IMR-90 (cell line): ENCODE results near the gene THEM4. TPM values are rescaled to one million over a fixed set of nuclear protein-coding genes. Genes with fewer than 3 reads are reported as not detected.

Experiments used
- ATAC-seq: fragments of 200-7000 bp; cut with Tn5 transposase; 2 replicates; pipeline ENCODE4 v1.9.1; 2020; ENCODE audit warnings: low read depth, mild to moderate bottlenecking, moderate library complexity
- BruUV-seq: library from RNA; stranded (reverse); fragments of 400-500 nt; replicated peaks from 2 replicates; lab custom pipeline; 2021; lab: Mats Ljungman, UMichigan
- CTCF ChIA-PET: fragments of 300-600 bp; formaldehyde crosslinking; extraction: SDS; loops from one replicate; lab custom pipeline; 2021; ENCODE audit warnings: antibody characterized with exemption; lab: Yijun Ruan, JAX
- POLR2A ChIA-PET: fragments of 300-600 bp; sonication (Branson Sonifier 250); formaldehyde crosslinking; loops from one replicate; lab custom pipeline; 2022; ENCODE audit warnings: antibody characterized with exemption; ENCODE audit not compliant: unreplicated experiment; lab: Charles Lee
- DNase-seq: peaks from one replicate; pipeline ENCODE4 v3.0.0; 2013
- H2AFZ ChIP-seq: replicated peaks from 2 replicates; pipeline ENCODE3; 2013; ENCODE audit warnings: low read length, mild to moderate bottlenecking; ENCODE audit not compliant: poor library complexity
- H2AK5ac ChIP-seq: 2 replicates; pipeline ENCODE4 v1.6.1; 2013; ENCODE audit warnings: low read depth, low read length, inconsistent platforms
- H2AK9ac ChIP-seq: replicated peaks from 2 replicates; pipeline ENCODE3; 2013; ENCODE audit warnings: mild to moderate bottlenecking, low read depth, low read length, moderate library complexity; ENCODE audit not compliant: poor library complexity
- H2BK120ac ChIP-seq: 2 replicates; pipeline ENCODE4 v1.6.1; 2013; ENCODE audit warnings: low read depth, low read length, inconsistent platforms
- H2BK15ac ChIP-seq: 3 replicates; pipeline ENCODE4 v1.6.1; 2013; ENCODE audit warnings: low read depth, low read length, inconsistent platforms
- H2BK20ac ChIP-seq: 2 replicates; pipeline ENCODE4 v1.6.1; 2013; ENCODE audit warnings: low read depth, mild to moderate bottlenecking, inconsistent platforms, low read length, moderate library complexity
- H2BK5ac ChIP-seq: 2 replicates; pipeline ENCODE4 v1.6.1; 2013; ENCODE audit warnings: mild to moderate bottlenecking, low read depth, low read length, inconsistent platforms; ENCODE audit not compliant: poor library complexity, severe bottlenecking
- H3K14ac ChIP-seq: replicated peaks from 2 replicates; pipeline ENCODE4 v1.6.1; 2013; ENCODE audit warnings: low read depth, low read length, inconsistent platforms
- H3K18ac ChIP-seq: 2 replicates; pipeline ENCODE4 v1.6.1; 2013; ENCODE audit warnings: low read depth, low read length, control low read depth
- H3K23ac ChIP-seq: 2 replicates; pipeline ENCODE4 v1.6.1; 2013; ENCODE audit warnings: low read depth, low read length, inconsistent platforms
- H3K27ac ChIP-seq: 2 replicates; pipeline ENCODE4 v1.5.1; 2013; ENCODE audit warnings: mild to moderate bottlenecking, control low read depth, low read length; ENCODE audit not compliant: insufficient read depth
- H3K27me3 ChIP-seq: 2 replicates; pipeline ENCODE4 v1.6.1; 2013; ENCODE audit warnings: low read length; ENCODE audit not compliant: control insufficient read depth, insufficient read depth
- H3K36me3 ChIP-seq: 2 replicates; pipeline ENCODE4 v1.6.1; 2013; ENCODE audit warnings: low read length, mixed read lengths; ENCODE audit not compliant: control insufficient read depth, insufficient read depth
- H3K4ac ChIP-seq: 2 replicates; pipeline ENCODE4 v1.6.1; 2013; ENCODE audit warnings: low read depth, low read length, inconsistent platforms
- H3K4me1 ChIP-seq: 2 replicates; pipeline ENCODE4 v1.6.1; 2013; ENCODE audit warnings: low read length, mixed read lengths; ENCODE audit not compliant: control insufficient read depth, insufficient read depth
- H3K4me2 ChIP-seq: 2 replicates; pipeline ENCODE4 v1.6.1; 2013; ENCODE audit warnings: low read depth, mild to moderate bottlenecking, control low read depth, low read length, moderate library complexity
- H3K4me3 ChIP-seq: 2 replicates; pipeline ENCODE4 v1.5.1; 2013; ENCODE audit warnings: low read depth, mild to moderate bottlenecking, control low read depth, low read length, moderate library complexity; ENCODE audit not compliant: insufficient read depth
- H3K56ac ChIP-seq: 2 replicates; pipeline ENCODE4 v1.6.1; 2013; ENCODE audit warnings: low read length, inconsistent platforms; ENCODE audit not compliant: insufficient read depth; ENCODE audit errors: extremely low read depth
- H3K79me1 ChIP-seq, 2 experiments: 2 replicates each; pipeline ENCODE4 v1.6.1; 2013; ENCODE audit warnings: low read length in 2 of 2, inconsistent platforms in 1 of 2, low read depth in 1 of 2
- H3K9ac ChIP-seq: 2 replicates; pipeline ENCODE4 v1.6.1; 2013; ENCODE audit warnings: low read depth, low read length, control low read depth
- H3K9me1 ChIP-seq: 2 replicates; pipeline ENCODE4 v1.6.1; 2013; ENCODE audit warnings: low read length, inconsistent platforms; ENCODE audit not compliant: insufficient read depth
- H3K9me3 ChIP-seq: 2 replicates; pipeline ENCODE4 v1.6.1; 2013; ENCODE audit warnings: low read length; ENCODE audit not compliant: control insufficient read depth, insufficient read depth
- H4K20me1 ChIP-seq: 2 replicates; pipeline ENCODE4 v1.6.1; 2013; ENCODE audit warnings: low read length, inconsistent platforms; ENCODE audit not compliant: insufficient read depth
- H4K5ac ChIP-seq: 2 replicates; pipeline ENCODE4 v1.6.1; 2013; ENCODE audit warnings: mild to moderate bottlenecking, low read depth, low read length, control low read depth
- H4K8ac ChIP-seq, 2 experiments: 2 replicates each; pipeline ENCODE4 v1.6.1; 2013; ENCODE audit warnings: low read depth in 2 of 2, low read length in 2 of 2, control low read depth in 1 of 2, inconsistent platforms in 1 of 2
- H4K91ac ChIP-seq: 2 replicates; pipeline ENCODE4 v1.6.1; 2013; ENCODE audit warnings: low read depth, low read length, inconsistent platforms; ENCODE audit not compliant: insufficient read depth
- BHLHE40 ChIP-seq: fragments of 150-350 bp; IDR thresholded peaks from 2 replicates; pipeline ENCODE4 v1.6.1; 2016; ENCODE audit warnings: mild to moderate bottlenecking, low read depth, low read length
- CEBPB ChIP-seq: IDR thresholded peaks from 2 replicates; pipeline ENCODE4 v1.6.1; 2012; ENCODE audit warnings: low read depth, low read length, improper control_type of control experiment
- CHD1 ChIP-seq: IDR thresholded peaks from 2 replicates; pipeline ENCODE4 v1.6.1; 2012; ENCODE audit warnings: low read depth, low read length, improper control_type of control experiment
- ELK1 ChIP-seq: fragments of 150-350 bp; IDR thresholded peaks from 2 replicates; pipeline ENCODE4 v1.6.1; 2016; ENCODE audit warnings: low read depth, mild to moderate bottlenecking, low read length, moderate library complexity, borderline replicate concordance
- FOS ChIP-seq: fragments of 150-350 bp; IDR thresholded peaks from 2 replicates; pipeline ENCODE4 v1.6.1; 2016; ENCODE audit warnings: low read depth, low read length
- MAFK ChIP-seq: IDR thresholded peaks from 2 replicates; pipeline ENCODE4 v1.6.1; 2012; ENCODE audit warnings: low read depth, low read length, improper control_type of control experiment
- MAZ ChIP-seq: IDR thresholded peaks from 2 replicates; pipeline ENCODE4 v1.6.1; 2012; ENCODE audit warnings: low read depth, mild to moderate bottlenecking, low read length, improper control_type of control experiment, moderate library complexity, borderline replicate concordance
- MXI1 ChIP-seq: IDR thresholded peaks from 2 replicates; pipeline ENCODE4 v1.6.1; 2012; ENCODE audit warnings: low read depth, mild to moderate bottlenecking, low read length, moderate library complexity, borderline replicate concordance
- NFE2L2 ChIP-seq: fragments of 150-350 bp; IDR thresholded peaks from 2 replicates; pipeline ENCODE4 v1.6.1; 2016; ENCODE audit warnings: low read depth, mild to moderate bottlenecking, low read length
- POLR2A ChIP-seq: IDR thresholded peaks from 2 replicates; pipeline ENCODE4 v1.6.1; 2012; ENCODE audit warnings: mild to moderate bottlenecking, low read depth, low read length
- RAD21 ChIP-seq: IDR thresholded peaks from 2 replicates; pipeline ENCODE4 v1.6.1; 2012; ENCODE audit warnings: low read length, improper control_type of control experiment
- RCOR1 ChIP-seq: IDR thresholded peaks from 2 replicates; pipeline ENCODE4 v1.6.1; 2012; ENCODE audit warnings: mild to moderate bottlenecking, low read length, improper control_type of control experiment; ENCODE audit not compliant: insufficient replicate concordance
- RFX5 ChIP-seq: IDR thresholded peaks from 2 replicates; pipeline ENCODE4 v1.8.0; 2012; ENCODE audit warnings: low read depth, mild to moderate bottlenecking, low read length, moderate library complexity
- SMC3 ChIP-seq: fragments of 150-350 bp; IDR thresholded peaks from 2 replicates; pipeline ENCODE4 v1.6.1; 2016; ENCODE audit warnings: low read depth, mild to moderate bottlenecking, antibody characterized with exemption, low read length, moderate library complexity
- USF2 ChIP-seq: fragments of 150-350 bp; IDR thresholded peaks from 2 replicates; pipeline ENCODE4 v1.6.1; 2017; ENCODE audit warnings: mild to moderate bottlenecking, antibody characterized with exemption, low read length, low read depth
- WGBS, 2 experiments: methylation state at CpG; one replicate each; pipeline versions ENCODE4 v1.1.5 to v1.1.7; 2013; ENCODE audit warnings: missing lambda C conversion rate in 2 of 2; ENCODE audit not compliant: insufficient read length in 1 of 2; ENCODE audit errors: extremely low coverage in 2 of 2; 5-methylcytosine and 5-hydroxymethylcytosine counted together
- dilution Hi-C: fragments of 300-500 bp; cut with HindIII; formaldehyde crosslinking; loops from one replicate; pipeline ENCODE4 v1.14.3; 2018; ENCODE audit warnings: low sequenced_read_pairs; ENCODE audit not compliant: unreplicated experiment
- in situ Hi-C: fragments of 300-500 bp; cut with MboI; formaldehyde crosslinking; loops from 3 replicates; pipeline ENCODE4 v1.14.3; 2019; ENCODE audit warnings: low sequenced_read_pairs, inconsistent platforms, mixed read lengths
- intact Hi-C: fragments of 100-400 bp; cut with micrococcal nuclease; formaldehyde crosslinking; loops from 2 replicates; pipeline ENCODE4 v1.10.0; 2022
- polyA plus RNA-seq, 3 experiments: library from polyadenylated mRNA; depleted of rRNA; stranded (reverse); fragments of >200 nt; gene quantifications; 2 replicates each; pipeline ENCODE4 v1.2.3, GENCODE V29; 2012; ENCODE audit warnings: low replicate concordance in 1 of 3
- total RNA-seq: library from RNA; depleted of rRNA; stranded (reverse); fragments of >200 nt; gene quantifications from 2 replicates; pipeline ENCODE4 v1.2.3, GENCODE V29; 2012
- TF ChIP-seq, protein P1 (sequence below): conservative IDR thresholded peaks from 2 replicates; pipeline ENCODE4 v1.5.1; 2012; ENCODE audit warnings: mild to moderate bottlenecking, low read depth, low read length, improper control_type of control experiment

The THEM4 gene
- total and polyA plus RNA-seq, 2 of the 4 experiments (the other 2 are of a cell fraction), result 7.3 to 15.7 TPM

- Histone ChIP-seq H4K5ac (no peak overlapping the region), H2AK9ac (no peak overlapping the region), H3K9ac (no peak overlapping the region), H3K79me1 (no peaks in the 10 kb centered on the region), H2AK5ac (no peak overlapping the region), H2BK5ac (no peak overlapping the region), H2BK20ac (no peak overlapping the region), H3K4me3 (no peak overlapping the region), H3K23ac (no peak overlapping the region; the same call in 1 of the 2 replicates), H2AFZ (peak overlapping the region; percentile 74), H3K27ac (no peak overlapping the region), H3K36me3 (no peaks in the 10 kb centered on the region), H3K4ac (no peak overlapping the region), H3K27me3 (peaks cover 3% of the 10 kb centered on the region), H3K56ac (no peak overlapping the region), H4K91ac (no peak overlapping the region), H4K20me1 (no peaks in the 10 kb centered on the region), H3K4me2 (no peak overlapping the region), H3K4me1 (no peaks in the 10 kb centered on the region), H3K18ac (no peak overlapping the region), H3K14ac (no peak overlapping the region), H3K9me1 (no peaks in the 10 kb centered on the region), H3K9me3 (no peaks in the 10 kb centered on the region), H2BK120ac (no peak overlapping the region), H2BK15ac (no peak overlapping the region), H4K8ac (no peak overlapping the region)
- ChIA-PET CTCF (no interaction called here), POLR2A (no interaction called here)
- in situ Hi-C loops (no loop called here), dilution Hi-C loops (loop anchor here (25.0 kb wide), 1 partner anchor 97 kb away; no protein-coding TSS in a partner anchor), intact Hi-C loops (no loop called here)
- DNase-seq (peak; percentile 8), ATAC-seq (no peak)
- WGBS, 2 experiments, result no CpG with 5 or more reads among the region's 1 CpG
- TF ChIP-seq NFE2L2 (no peak), RCOR1 (no peak), MAFK (no peak), CEBPB (no peak), SMC3 (no peak), MXI1 (no peak), POLR2A (no peak), MAZ (no peak), ELK1 (no peak), RAD21 (no peak), USF2 (no peak), FOS (no peak), CHD1 (no peak), BHLHE40 (no peak), RFX5 (no peak)
- TF ChIP-seq, protein P1, sequence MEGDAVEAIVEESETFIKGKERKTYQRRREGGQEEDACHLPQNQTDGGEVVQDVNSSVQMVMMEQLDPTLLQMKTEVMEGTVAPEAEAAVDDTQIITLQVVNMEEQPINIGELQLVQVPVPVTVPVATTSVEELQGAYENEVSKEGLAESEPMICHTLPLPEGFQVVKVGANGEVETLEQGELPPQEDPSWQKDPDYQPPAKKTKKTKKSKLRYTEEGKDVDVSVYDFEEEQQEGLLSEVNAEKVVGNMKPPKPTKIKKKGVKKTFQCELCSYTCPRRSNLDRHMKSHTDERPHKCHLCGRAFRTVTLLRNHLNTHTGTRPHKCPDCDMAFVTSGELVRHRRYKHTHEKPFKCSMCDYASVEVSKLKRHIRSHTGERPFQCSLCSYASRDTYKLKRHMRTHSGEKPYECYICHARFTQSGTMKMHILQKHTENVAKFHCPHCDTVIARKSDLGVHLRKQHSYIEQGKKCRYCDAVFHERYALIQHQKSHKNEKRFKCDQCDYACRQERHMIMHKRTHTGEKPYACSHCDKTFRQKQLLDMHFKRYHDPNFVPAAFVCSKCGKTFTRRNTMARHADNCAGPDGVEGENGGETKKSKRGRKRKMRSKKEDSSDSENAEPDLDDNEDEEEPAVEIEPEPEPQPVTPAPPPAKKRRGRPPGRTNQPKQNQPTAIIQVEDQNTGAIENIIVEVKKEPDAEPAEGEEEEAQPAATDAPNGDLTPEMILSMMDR, result no peak
- no TSS peak for BruUV-seq
Measured at GRCh38 chr1:151915061-151915686, 5.9 kb upstream of the THEM4 start.
